Activated CD4-positive, alpha-beta T cell treated with anti-CD3 and anti-CD28 coated beads for 4 hours (primary cell): Measurements from ENCODE around the gene BBS1.
"Not testable (repeated sequence)": the region's sequence is repeated elsewhere in the genome, so short reads cannot be mapped to it uniquely, and the experiment has no call there.

ENCODE experiments used
- DNase-seq, 2 donors: peaks; one replicate each; pipeline ENCODE4 v3.0.0-alpha.2; 2020

The BBS1 gene

GRCh38 chr11:66582565-66583147, 72.2 kb downstream of the BBS1 start:
- not testable (repeated sequence) for DNase-seq
